Measurements from ENCODE around the gene CTSA.

CTSA gene

DNA sequence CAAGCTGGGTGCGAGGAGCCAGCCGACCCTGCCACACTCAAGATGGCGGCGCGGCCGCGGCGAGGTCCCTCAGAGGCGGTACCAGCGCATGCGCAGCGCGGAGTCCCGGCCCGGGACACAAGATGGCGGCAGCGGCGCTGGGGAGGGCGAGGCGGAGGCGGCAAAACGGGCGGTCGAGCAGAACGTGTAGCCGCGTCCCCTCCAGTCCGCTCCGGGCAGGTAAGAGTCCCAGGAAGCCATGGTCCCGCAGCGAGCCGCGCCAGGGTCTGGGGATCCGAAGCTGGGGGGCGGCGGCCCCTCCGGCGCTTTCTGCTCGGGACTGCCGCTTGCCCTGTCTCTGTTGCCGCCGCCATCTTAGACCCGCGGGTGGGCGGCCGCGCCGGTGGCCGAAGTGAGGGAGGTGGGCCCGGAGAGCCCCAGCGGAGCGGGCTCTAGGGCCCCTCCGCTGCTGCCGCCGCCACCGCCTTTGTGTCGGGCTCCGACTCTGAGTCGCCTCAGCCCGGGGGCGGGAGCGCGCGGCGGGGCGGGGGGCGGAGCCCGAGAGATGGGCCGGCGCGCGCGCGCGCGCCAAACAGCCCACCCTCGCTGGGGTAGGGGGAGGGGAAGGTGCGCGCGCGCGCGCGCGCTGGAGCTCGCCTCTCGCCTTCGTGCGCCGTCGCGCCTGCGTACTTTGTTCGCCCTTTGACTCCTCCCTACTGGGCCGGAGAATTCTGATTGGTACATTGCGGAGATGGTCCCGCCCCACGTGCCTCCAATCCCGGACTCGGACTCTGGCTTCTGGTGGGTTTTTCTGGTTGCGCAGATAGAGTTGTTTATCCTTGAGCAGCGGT lies 43.7 kb downstream of the CTSA start, which contains the start of gene PCIF1:
TSS of gene PCIF1 (plus strand) at position 98 of the 830 bp plus-strand sequence. CDS start 4,317 bp downstream, outside the sequence.
- in situ Hi-C loops (cut with MboI; ENCODE audit: low sequenced_read_pairs), result no loop called here

DNA sequence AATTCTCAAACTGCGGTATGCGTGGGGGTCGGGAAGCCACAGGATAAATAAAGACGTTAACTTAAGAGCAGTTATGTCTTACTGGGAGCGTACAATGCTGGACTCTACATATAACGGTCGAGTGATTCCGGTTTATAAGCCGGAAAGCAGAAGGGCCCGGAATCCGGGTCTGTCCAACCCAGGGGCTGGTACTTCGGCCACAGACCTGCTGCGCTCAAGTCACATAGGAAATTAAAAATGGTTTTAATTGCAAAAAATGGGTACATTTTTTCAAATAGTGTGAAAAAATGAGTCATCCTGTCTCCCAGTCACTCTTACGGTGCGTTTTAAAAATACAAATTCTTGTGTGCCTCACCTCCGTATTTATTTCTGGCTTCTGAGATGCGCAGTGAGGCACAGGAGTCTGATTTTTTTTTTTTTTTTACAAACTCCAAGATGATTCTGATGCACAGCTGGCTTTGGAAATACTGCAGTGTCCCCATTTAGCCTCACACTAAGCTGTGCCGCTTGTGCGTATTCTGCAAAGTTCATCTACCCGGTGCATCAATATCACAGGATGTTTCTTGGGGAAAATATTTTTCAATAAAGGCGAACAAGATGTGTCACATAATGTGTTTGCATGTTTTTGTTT lies 44.4 kb downstream of the CTSA start:
- in situ Hi-C loops (cut with MboI; ENCODE audit: low sequenced_read_pairs), result no loop called here

DNA sequence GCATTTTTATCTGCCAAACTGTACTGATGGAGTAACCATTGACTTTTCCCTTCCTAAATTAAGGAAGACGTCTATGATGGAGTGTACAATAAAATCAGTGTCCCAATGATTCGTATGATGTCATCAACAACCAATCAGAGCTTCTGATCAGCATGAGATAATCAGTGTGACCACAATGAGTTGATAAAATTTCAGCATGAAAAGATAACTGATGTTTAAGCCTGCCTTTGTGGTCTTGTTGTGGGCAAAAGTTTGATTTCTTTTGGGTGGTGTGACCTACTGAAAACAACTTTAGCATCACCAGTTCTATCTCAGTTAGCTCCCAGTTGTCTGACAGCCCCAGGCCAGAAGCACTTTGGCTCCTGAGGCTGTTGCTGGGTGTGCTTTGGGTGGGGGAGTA lies 46.6 kb downstream of the CTSA start:
- in situ Hi-C loops (cut with MboI; ENCODE audit: low sequenced_read_pairs), result no loop called here

DNA sequence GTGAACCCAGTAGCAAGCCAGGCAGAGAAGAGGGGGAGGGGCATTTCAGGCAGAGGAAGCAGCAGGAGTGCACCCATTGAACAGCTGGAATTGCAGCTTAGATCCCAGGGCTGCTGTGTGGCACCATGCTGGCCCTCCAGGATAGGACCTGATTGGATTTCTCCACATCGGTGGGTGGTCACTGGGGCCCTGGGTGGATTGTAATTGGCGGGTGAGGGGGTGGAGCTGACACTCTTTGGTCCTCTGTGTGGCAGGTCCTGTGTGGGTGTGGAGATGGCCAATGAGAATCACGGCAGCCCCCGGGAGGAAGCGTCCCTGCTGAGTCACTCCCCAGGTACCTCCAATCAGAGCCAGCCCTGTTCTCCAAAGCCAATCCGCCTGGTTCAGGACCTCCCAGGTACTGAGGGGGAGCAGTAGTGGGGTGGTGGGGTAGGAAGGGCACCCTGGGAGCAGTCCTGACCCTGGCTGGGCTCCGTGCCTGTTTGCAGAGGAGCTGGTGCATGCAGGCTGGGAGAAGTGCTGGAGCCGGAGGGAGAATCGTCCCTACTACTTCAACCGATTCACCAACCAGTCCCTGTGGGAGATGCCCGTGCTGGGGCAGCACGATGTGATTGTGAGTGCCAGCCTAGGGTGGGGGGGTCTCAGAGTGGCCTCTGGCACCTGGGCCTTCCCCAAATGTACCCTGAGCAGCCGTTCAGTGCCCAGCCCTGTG lies 47.7 kb downstream of the CTSA start:
- in situ Hi-C loops (cut with MboI; ENCODE audit: low sequenced_read_pairs), result no loop called here

DNA sequence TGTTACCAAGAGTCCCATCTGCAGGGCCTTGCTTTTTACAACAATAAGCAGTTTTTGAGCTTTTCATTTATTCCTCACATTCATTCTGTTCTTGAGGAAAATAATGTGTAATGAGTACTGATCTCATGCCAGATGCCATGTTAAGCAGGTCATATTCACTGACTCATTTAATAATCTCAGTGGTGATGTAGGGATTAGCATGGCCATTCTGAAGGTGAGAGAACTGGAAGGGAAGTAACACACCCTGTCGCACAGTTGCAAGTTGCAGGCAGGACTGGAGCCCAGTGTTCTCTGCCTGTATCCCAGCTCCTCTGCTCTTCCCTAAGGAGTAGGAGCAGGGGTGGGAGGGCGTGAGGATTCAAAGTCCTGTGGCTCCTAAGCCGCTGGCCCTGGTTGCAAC lies 48.9 kb downstream of the CTSA start:
- in situ Hi-C loops (cut with MboI; ENCODE audit: low sequenced_read_pairs), result no loop called here

DNA sequence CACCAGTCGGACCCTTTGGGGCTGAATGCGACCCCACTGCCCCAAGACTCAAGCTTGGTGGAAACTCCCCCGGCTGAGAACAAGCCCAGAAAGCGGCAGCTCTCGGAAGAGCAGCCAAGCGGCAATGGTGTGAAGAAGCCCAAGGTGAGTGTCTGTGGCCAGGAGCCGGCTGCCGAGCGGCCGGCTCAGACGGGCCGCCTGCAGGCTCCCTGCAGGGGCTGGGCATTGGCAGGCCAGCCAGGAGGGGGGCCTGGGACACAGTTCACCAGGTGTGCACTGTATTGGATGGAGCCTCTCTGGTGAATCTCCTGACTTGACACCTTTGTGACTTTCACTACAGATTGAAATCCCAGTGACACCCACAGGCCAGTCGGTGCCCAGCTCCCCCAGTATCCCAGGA lies 49.3 kb downstream of the CTSA start:
- in situ Hi-C loops (cut with MboI; ENCODE audit: low sequenced_read_pairs), result no loop called here

DNA sequence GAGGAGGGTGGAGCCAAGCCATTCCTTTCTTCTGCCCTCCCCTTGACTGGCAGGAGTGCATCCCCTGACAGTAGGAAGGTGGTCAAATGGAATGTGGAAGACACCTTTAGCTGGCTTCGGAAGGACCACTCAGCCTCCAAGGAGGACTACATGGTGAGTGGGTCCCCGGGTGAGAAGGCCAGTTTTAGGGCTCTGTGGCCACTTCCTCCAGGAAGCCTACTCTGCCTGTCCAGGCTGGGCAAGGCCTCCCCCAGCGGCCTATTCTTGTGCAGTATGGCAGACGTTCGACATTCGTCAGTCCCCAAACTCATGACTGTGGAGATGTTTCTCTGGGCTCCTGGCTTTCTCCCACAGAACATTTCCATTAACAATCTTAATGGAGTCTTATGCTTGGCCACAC lies 52.5 kb downstream of the CTSA start:
- in situ Hi-C loops (cut with MboI; ENCODE audit: low sequenced_read_pairs), result no loop called here

DNA sequence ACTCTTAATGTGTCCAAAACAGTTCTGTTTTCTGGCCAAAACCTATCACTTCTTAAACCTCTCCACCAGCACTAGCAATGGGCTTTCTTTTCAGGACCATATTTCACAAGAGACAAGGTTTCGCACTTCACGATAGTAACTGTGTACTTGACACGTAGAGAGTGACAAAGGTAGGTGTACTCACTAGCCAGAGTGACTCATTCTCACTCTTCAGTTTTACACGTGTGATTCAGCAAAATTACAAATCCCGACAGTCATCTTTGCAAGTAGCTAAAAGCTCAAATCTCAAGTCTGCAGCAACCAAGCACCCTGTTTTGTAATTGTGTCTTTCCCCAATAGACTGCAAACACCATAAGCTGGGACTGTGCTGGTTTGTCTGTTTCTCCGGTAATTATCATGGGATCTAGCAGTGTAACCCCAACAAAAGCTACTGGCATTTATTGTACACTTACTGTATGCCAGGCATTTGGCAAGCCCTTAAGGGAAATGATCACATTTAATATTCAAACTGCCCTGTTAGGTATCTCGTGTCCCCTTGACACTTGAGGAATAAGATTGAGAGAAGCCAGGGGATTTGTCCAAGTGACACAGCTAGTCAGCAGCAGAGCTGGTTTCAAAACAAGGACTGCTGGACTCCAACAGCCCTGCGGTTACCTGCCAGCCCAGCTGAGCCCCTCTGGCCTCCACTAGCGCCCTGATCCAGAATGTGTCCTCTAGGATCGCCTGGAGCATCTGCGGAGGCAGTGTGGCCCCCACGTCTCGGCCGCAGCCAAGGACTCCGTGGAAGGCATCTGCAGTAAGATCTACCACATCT lies 53.2 kb downstream of the CTSA start:
- in situ Hi-C loops (cut with MboI; ENCODE audit: low sequenced_read_pairs), result no loop called here

DNA sequence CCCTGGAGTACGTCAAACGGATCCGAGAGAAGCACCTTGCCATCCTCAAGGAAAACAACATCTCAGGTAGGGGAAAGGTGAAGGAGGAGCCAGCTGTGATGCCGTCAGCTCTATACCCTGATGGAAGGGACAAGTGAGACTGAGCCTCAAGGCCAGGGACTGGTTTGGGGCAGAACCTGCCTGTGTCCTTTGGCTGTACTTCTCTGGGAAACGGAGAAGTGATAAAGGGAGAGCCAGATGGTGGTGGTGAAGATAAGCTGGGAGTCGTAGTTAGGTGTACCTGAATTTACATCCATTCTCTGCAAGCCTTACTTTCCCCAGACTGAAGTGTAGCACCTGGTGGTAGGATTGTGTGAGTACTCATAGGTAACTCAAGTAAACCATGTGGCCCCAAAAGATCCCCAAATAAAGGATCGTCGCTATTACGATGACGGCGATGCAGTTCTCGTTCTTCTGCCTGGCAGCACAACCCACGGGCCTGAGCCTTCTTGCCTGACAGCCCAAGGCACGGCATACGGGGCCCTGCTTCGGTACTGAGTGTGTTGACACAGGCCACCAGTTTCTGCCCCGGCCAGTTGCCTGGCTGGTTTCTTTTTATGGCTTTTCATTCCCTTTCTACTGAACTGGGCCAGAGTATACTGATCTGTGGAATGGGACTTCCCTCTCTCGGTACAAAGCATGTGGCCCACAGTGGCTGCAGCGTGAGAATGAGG lies 54.0 kb downstream of the CTSA start:
- in situ Hi-C loops (cut with MboI; ENCODE audit: low sequenced_read_pairs), result no loop called here

DNA sequence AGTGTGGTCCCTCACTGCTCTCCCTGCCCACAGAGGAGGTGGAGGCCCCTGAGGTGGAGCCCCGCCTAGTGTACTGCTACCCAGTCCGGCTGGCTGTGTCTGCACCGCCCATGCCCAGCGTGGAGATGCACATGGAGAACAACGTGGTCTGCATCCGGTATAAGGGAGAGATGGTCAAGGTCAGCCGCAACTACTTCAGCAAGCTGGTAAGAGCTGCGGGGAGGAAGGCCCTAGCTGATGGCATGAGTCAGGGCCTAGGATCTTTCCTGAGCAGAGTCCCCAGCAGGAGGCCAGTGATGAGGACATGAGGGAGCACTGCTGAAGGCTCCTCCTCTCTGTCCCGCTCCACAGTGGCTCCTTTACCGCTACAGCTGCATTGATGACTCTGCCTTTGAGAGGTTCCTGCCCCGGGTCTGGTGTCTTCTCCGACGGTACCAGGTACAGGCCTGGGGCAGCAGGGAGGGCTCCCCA lies 54.6 kb downstream of the CTSA start:
- in situ Hi-C loops (cut with MboI; ENCODE audit: low sequenced_read_pairs), result no loop called here

DNA sequence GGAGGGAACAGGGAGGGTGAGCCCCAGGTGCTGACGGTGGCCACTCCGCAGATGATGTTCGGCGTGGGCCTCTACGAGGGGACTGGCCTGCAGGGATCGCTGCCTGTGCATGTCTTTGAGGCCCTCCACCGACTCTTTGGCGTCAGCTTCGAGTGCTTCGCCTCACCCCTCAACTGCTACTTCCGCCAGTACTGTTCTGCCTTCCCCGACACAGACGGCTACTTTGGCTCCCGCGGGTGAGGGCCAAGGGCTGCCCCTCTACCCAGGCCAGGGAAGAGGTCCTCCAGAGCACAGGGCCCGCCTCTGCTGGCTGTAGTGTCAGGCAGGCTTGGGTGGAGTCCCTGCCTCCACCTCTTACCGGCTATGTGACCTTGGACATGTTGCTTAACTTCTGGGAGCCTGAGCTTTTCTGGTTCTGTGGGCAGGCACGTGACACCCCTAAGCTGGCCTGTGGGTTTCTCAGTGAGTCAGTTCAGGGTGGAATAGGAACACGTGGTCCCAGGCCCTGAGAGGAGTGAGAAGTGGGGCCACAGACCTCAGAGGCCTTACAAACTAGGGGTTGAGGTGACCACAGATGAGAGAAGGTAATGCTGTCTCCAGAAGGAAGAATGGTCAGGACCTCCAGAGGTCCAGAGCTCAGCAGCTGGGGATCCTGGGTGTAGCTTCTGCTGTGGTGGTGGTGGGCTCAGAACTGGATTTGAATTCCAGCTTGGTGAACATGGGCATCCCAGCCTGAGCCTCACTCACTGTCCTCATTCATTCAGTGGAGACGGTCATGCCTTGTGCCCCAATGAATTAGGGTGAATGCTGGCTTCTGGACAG lies 55.2 kb downstream of the CTSA start:
- in situ Hi-C loops (cut with MboI; ENCODE audit: low sequenced_read_pairs), result no loop called here

DNA sequence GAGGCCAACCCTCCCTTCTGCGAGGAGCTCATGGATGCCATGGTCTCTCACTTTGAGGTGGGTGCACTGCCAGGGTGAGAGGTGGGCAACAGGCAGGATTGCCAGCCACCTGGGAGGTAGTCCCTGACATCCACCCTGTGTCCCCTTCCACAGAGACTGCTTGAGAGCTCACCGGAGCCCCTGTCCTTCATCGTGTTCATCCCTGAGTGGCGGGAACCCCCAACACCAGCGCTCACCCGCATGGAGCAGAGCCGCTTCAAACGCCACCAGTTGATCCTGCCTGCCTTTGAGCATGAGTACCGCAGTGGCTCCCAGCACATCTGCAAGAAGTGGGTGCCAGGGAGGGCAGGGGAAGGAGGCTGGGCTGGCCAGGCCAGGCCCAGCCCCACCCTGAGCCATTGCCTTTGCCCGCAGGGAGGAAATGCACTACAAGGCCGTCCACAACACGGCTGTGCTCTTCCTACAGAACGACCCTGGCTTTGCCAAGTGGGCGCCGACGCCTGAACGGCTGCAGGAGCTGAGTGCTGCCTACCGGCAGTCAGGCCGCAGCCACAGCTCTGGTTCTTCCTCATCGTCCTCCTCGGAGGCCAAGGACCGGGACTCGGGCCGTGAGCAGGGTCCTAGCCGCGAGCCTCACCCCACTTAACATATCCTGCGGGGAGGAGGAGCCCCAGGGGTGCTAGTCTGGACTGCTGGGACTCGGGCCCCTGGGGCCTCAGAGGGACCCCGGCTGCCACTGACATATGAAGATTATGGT lies 56.2 kb downstream of the CTSA start:
- in situ Hi-C loops (cut with MboI; ENCODE audit: low sequenced_read_pairs), result no loop called here

DNA sequence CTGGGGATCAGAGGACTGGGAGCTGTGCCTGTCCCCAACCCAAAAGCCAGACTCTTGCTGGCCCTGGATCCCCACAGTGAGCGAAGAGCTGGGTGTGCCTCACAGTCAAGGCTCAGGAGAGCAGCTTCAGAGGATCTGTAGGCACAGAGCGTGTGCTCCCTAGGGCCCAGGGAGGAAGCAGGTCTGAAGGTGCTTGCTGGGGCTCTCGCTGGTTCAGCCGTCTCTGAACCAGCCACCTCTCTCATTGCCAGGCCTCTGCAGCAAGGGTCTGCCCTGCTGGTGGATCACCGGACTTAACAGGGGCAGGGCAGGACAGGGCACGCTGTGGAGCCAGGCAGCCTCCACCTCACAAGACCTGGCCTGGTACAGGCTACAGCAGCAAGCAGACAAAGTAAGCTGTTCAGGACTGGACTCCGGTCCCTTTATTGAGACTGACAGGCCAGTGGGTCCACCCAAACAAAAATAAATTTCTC lies 57.2 kb downstream of the CTSA start:
- in situ Hi-C loops (cut with MboI; ENCODE audit: low sequenced_read_pairs), result no loop called here

Measured in HL-60/S4 treated with retinoic acid at 250 ng/mL for 4 days and 3 days (cell line).